ENCODE measurements around the gene FSTL3.

Gene FSTL3

GRCh38 chr19:663682-664117, 12.5 kb upstream of the FSTL3 start:
- TF ChIP-seq TAF1 (IDR thresholded peaks at IDR 0.05; ENCODE audit: borderline replicate concordance, insufficient read depth, low read length), result no peak
- TF ChIP-seq FOXP2 (optimal IDR thresholded peaks at IDR 0.05; ENCODE audit: borderline replicate concordance, extremely low read depth, extremely low read length, insufficient read depth), result no peak
- no peak for TF ChIP-seq SIN3A (IDR thresholded peaks at IDR 0.05; ENCODE audit: borderline replicate concordance, insufficient read depth, low read length)
- TF ChIP-seq REST (IDR thresholded peaks at IDR 0.05; ENCODE audit: insufficient read depth in 1 of 2, low read depth in 2 of 2, low read length in 2 of 2), result no peak
- no peak for TF ChIP-seq POLR2AphosphoS5 (IDR thresholded peaks at IDR 0.05; ENCODE audit: low read depth, low read length)

GRCh38 chr19:664913-665443, 11.2 kb upstream of the FSTL3 start:
- TF ChIP-seq FOXP2 (optimal IDR thresholded peaks at IDR 0.05; ENCODE audit: borderline replicate concordance, extremely low read depth, extremely low read length, insufficient read depth) (peak; percentile 39), REST (IDR thresholded peaks at IDR 0.05; ENCODE audit: insufficient read depth in 1 of 2, low read depth in 2 of 2, low read length in 2 of 2) (no peak)

GRCh38 chr19:670609-671075, 5.5 kb upstream of the FSTL3 start:
- no peak for TF ChIP-seq FOXP2 (optimal IDR thresholded peaks at IDR 0.05; ENCODE audit: borderline replicate concordance, extremely low read depth, extremely low read length, insufficient read depth)
- TF ChIP-seq TAF1 (IDR thresholded peaks at IDR 0.05; ENCODE audit: borderline replicate concordance, insufficient read depth, low read length), result no peak
- TF ChIP-seq REST (IDR thresholded peaks at IDR 0.05; ENCODE audit: insufficient read depth in 1 of 2, low read depth in 2 of 2, low read length in 2 of 2), result no peak
- no peak for TF ChIP-seq POLR2AphosphoS5 (IDR thresholded peaks at IDR 0.05; ENCODE audit: low read depth, low read length)
- no peak for TF ChIP-seq SIN3A (IDR thresholded peaks at IDR 0.05; ENCODE audit: borderline replicate concordance, insufficient read depth, low read length)

GRCh38 chr19:674282-675151, 1.7 kb upstream of the FSTL3 start:
- TF ChIP-seq FOXP2 (optimal IDR thresholded peaks at IDR 0.05; ENCODE audit: borderline replicate concordance, extremely low read depth, extremely low read length, insufficient read depth) (no peak), POLR2AphosphoS5 (IDR thresholded peaks at IDR 0.05; ENCODE audit: low read depth, low read length) (no peak), REST (IDR thresholded peaks at IDR 0.05; ENCODE audit: insufficient read depth in 1 of 2, low read depth in 2 of 2, low read length in 2 of 2) (no peak), SIN3A (IDR thresholded peaks at IDR 0.05; ENCODE audit: borderline replicate concordance, insufficient read depth, low read length) (no peak), TAF1 (IDR thresholded peaks at IDR 0.05; ENCODE audit: borderline replicate concordance, insufficient read depth, low read length) (no peak)

Measured in PFSK-1 (cell line).